ENCODE data around the gene MKX. TPM values are rescaled to one million over a fixed set of nuclear protein-coding genes. Genes with fewer than 3 reads are reported as not detected.

MKX gene
- total and polyA plus RNA-seq, 2 experiments from 2014 or later = 36.2 to 44.1 TPM

DNA sequence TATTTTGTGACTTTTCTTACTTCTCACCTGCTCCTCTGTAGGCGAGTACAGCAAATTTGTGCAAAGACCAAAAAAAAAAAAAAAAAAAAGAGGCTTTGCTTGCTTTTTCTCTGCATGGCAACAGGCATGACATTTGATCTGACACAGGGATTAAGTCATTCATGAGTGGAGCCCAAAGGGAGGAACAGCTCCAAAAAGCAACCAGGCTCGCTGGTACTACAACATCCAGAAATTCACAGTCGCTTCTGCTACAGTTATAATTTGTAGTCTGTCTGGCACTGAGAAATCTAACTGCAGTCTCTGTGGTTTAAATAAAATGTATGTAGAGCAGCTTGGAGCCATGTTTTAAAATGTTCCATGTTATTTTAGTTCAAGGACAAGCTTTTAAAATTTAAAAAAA, 31.7 kb downstream of the MKX start:
- peak overlapping the region; percentile 94 for H3K4me2 ChIP-seq (ENCODE audit: unreplicated experiment)
- H3K27me3 ChIP-seq (replicated peaks; ENCODE audit: insufficient read depth) = no peaks in the 10 kb centered on the region
- peaks cover 22% of the 10 kb centered on the region for H3F3A ChIP-seq (ENCODE audit: insufficient read depth)
- H2AFZ ChIP-seq = peak overlapping the region; percentile 49
- peak overlapping the region; percentile 67 for H3K27ac ChIP-seq
- peaks cover 42% of the 10 kb centered on the region for H3K4me1 ChIP-seq (ENCODE audit: insufficient read depth)
- no peaks in the 10 kb centered on the region for H3K9me3 ChIP-seq (ENCODE audit: low read depth)
- no peaks in the 10 kb centered on the region for H3K9me2 ChIP-seq (ENCODE audit: insufficient read depth)
- in situ Hi-C loops (cut with MboI) = no loop called here
- H3K9ac ChIP-seq = peak overlapping the region; percentile 66
- peak; percentile 87 for DNase-seq
- no peak for TF ChIP-seq EZH2 (IDR thresholded peaks at IDR 0.05; ENCODE audit: insufficient read depth, poor library complexity, severe bottlenecking)
- no peak for TF ChIP-seq EZH2phosphoT487 (IDR thresholded peaks at IDR 0.05; ENCODE audit: insufficient read depth, low read depth)
- H3K36me3 ChIP-seq (ENCODE audit: low read depth) = peaks cover 13% of the 10 kb centered on the region; the same call in 1 of the 2 replicates
- 20% methylated on average over 3 of the region's 3 CpGs for WGBS, 2 experiments (ENCODE audit: low coverage in 1 of 2, low lambda C conversion rate in 2 of 2, missing lambda C conversion rate in 2 of 2)
- peaks cover 3% of the 10 kb centered on the region; the same call in 1 of the 2 replicates for H3K79me2 ChIP-seq (ENCODE audit: insufficient read depth)
- peak overlapping the region; percentile 70 for H3K4me3 ChIP-seq
- H4K20me1 ChIP-seq (ENCODE audit: insufficient read depth) = no peaks in the 10 kb centered on the region

DNA sequence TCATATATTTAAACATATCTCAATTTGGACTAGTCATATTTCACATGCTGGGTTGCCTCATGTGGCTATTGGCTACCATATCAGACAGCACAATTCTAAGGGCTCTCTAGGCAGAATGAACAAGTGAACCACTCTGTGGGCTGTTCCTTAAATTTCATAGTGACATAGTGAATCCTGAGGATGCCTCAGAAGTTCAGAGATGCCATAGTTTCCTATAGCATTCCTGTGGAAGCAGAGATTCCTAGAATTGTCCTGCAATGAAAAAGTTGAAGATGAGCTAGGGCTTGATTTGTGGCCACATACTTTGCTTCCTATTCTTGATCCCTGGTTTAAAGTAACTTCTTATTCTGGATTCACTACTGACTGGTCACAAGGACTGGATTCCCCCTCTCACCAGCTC, 35.6 kb downstream of the MKX start:
- in situ Hi-C loops (cut with MboI) = no loop called here
- Histone ChIP-seq H3K9me2 (ENCODE audit: insufficient read depth) (no peaks in the 10 kb centered on the region), H3K27me3 (replicated peaks; ENCODE audit: insufficient read depth) (no peaks in the 10 kb centered on the region), H2AFZ (no peak overlapping the region), H3F3A (ENCODE audit: insufficient read depth) (peaks cover 18% of the 10 kb centered on the region), H3K4me1 (ENCODE audit: insufficient read depth) (peaks cover 29% of the 10 kb centered on the region), H3K79me2 (ENCODE audit: insufficient read depth) (no peaks in the 10 kb centered on the region), H3K36me3 (ENCODE audit: low read depth) (no peaks in the 10 kb centered on the region), H3K4me2 (ENCODE audit: unreplicated experiment) (no peak overlapping the region), H3K4me3 (no peak overlapping the region), H3K27ac (no peak overlapping the region), H3K9ac (no peak overlapping the region), H4K20me1 (ENCODE audit: insufficient read depth) (no peaks in the 10 kb centered on the region), H3K9me3 (ENCODE audit: low read depth) (no peaks in the 10 kb centered on the region)
- TF ChIP-seq EZH2 (IDR thresholded peaks at IDR 0.05; ENCODE audit: insufficient read depth, poor library complexity, severe bottlenecking) (no peak), EZH2phosphoT487 (IDR thresholded peaks at IDR 0.05; ENCODE audit: insufficient read depth, low read depth) (no peak)
- DNase-seq = peak; percentile 46

DNA sequence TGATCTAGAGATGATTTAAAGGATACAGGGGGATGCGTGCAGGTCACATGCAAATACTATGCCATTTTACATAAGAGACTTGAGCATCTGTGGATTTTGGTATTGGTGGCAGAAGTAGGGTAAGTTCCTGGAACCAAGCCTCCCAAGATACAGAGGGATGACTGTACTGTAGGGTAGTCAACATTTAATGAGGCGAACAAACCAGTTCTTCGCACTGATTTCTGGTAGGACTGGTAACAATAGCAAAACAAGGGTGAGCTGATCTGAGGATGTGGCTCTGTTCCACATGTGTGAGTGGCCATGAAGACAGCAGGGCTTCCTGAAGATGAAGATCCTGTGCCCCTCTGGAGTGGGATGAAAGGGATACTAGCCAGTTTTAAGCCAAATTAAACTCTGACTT, 36.3 kb downstream of the MKX start:
- in situ Hi-C loops (cut with MboI) = no loop called here
- H3K9me3 ChIP-seq (ENCODE audit: low read depth) = no peaks in the 10 kb centered on the region
- DNase-seq = no peak
- no peak overlapping the region for H3K4me3 ChIP-seq
- no peaks in the 10 kb centered on the region for H3K27me3 ChIP-seq (replicated peaks; ENCODE audit: insufficient read depth)
- H3K9ac ChIP-seq = no peak overlapping the region
- 85 to 87% methylated on average over 3 of the region's 3 CpGs for WGBS, 2 experiments (ENCODE audit: low coverage in 1 of 2, low lambda C conversion rate in 2 of 2, missing lambda C conversion rate in 2 of 2)
- H3F3A ChIP-seq (ENCODE audit: insufficient read depth) = peaks cover 11% of the 10 kb centered on the region
- peaks cover 22% of the 10 kb centered on the region for H3K4me1 ChIP-seq (ENCODE audit: insufficient read depth)
- H3K79me2 ChIP-seq (ENCODE audit: insufficient read depth) = no peaks in the 10 kb centered on the region
- no peak overlapping the region for H3K4me2 ChIP-seq (ENCODE audit: unreplicated experiment)
- H3K9me2 ChIP-seq (ENCODE audit: insufficient read depth) = no peaks in the 10 kb centered on the region
- no peaks in the 10 kb centered on the region for H3K36me3 ChIP-seq (ENCODE audit: low read depth)
- no peaks in the 10 kb centered on the region for H4K20me1 ChIP-seq (ENCODE audit: insufficient read depth)
- H2AFZ ChIP-seq = no peak overlapping the region
- H3K27ac ChIP-seq = no peak overlapping the region
- TF ChIP-seq EZH2 (IDR thresholded peaks at IDR 0.05; ENCODE audit: insufficient read depth, poor library complexity, severe bottlenecking) = no peak
- TF ChIP-seq EZH2phosphoT487 (IDR thresholded peaks at IDR 0.05; ENCODE audit: insufficient read depth, low read depth) = no peak

DNA sequence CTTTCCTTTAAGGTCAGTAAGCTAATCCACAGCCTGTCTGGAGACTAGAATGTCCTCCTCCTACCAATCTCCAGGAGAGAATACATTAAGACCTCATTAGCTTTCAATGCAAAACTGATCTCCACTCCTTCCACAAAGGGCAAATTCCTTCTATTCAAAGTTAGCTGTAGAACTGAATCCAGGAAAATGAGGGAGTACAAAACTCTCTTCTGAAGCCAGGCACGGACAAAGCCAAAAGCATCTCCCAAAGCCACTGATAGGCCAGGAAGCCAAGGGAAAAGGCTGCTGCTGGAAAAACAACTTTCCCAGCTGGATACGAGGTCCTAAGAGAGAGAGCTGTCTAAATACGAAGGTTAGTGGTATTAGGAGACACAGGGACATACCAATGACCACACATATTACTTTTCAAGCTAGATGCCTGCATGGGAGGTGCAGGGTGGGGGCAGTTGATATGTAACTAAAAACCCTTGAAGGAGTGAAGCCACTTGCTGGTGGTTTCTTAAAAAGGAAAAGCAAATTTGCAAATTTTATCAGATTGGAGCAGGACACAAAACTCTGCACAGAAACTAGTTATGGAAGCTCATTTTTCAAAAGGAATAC, 43.6 kb downstream of the MKX start:
- no peak for DNase-seq
- H3K9ac ChIP-seq = 0 out of 2 replicates have a peak overlapping the region, but pooled peaks have one; percentile 2
- H3K27me3 ChIP-seq (replicated peaks; ENCODE audit: insufficient read depth) = no peaks in the 10 kb centered on the region
- H3K79me2 ChIP-seq (ENCODE audit: insufficient read depth) = no peaks in the 10 kb centered on the region
- H3K36me3 ChIP-seq (ENCODE audit: low read depth) = no peaks in the 10 kb centered on the region
- peak overlapping the region; percentile 21 for H3K4me2 ChIP-seq (ENCODE audit: unreplicated experiment)
- no peaks in the 10 kb centered on the region; the same call in 1 of the 2 replicates for H3K9me2 ChIP-seq (ENCODE audit: insufficient read depth)
- H2AFZ ChIP-seq = peak overlapping the region; percentile 46
- peaks cover 29% of the 10 kb centered on the region for H3K4me1 ChIP-seq (ENCODE audit: insufficient read depth)
- TF ChIP-seq EZH2phosphoT487 (IDR thresholded peaks at IDR 0.05; ENCODE audit: insufficient read depth, low read depth) = no peak
- no peak for TF ChIP-seq EZH2 (IDR thresholded peaks at IDR 0.05; ENCODE audit: insufficient read depth, poor library complexity, severe bottlenecking)
- H3K4me3 ChIP-seq = no peak overlapping the region
- H3K27ac ChIP-seq = no peak overlapping the region
- H4K20me1 ChIP-seq (ENCODE audit: insufficient read depth) = no peaks in the 10 kb centered on the region
- no peaks in the 10 kb centered on the region for H3K9me3 ChIP-seq (ENCODE audit: low read depth)
- in situ Hi-C loops (cut with MboI) = no loop called here
- WGBS, 2 experiments (ENCODE audit: low coverage in 1 of 2, low lambda C conversion rate in 2 of 2, missing lambda C conversion rate in 2 of 2) = 12 to 22% methylated on average over 3 of the region's 3 CpGs
- peaks cover 16% of the 10 kb centered on the region for H3F3A ChIP-seq (ENCODE audit: insufficient read depth)
